GM04504 (cell line): ENCODE measurements around the gene ARID1B.

ENCODE experiments used
- DNase-seq: peaks from one replicate; pipeline ENCODE4 v3.0.0-alpha.2; 2012; ENCODE audit warnings: low read depth

ARID1B gene

DNA sequence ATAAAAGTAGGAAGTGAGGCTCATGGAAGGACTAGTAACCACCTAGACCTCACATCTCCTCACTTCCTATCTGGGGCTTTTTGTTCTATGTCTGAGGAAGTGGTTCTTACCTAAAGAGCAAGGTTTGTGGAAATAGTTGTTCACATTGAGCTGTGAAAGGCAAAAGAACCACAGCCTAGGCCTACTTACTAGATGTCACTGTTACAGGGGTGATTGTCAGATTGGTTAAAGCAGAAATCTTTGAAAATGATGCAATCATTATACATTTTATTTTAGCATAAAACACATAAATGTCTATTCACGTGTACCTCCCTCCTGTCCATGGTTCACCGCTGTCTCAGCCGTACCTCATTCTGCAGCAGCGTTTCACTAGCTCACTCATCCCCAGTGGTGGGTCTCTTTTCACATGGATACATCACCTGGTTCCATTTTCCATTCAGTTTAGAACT is 277.4 kb downstream of the ARID1B start:
- no peak for DNase-seq

DNA sequence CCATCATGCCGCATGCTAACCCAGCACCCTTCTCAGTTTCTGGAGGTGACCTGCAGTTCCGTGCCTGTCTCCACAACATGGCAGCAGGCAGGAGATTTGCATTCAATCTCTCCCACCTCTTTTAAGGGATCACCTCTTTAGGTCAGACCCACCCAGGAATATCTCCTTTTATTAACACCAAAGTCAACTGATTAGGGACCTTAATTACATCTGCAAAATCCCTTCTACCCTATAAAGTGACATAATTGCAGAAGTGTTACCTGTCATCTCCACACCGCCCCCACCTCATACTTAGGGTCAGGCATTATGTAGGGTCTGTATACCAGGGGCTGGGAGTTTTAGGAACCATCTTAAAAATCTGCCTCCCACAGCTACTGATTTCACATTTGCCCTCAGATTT is 278.7 kb downstream of the ARID1B start:
- no peak for DNase-seq

DNA sequence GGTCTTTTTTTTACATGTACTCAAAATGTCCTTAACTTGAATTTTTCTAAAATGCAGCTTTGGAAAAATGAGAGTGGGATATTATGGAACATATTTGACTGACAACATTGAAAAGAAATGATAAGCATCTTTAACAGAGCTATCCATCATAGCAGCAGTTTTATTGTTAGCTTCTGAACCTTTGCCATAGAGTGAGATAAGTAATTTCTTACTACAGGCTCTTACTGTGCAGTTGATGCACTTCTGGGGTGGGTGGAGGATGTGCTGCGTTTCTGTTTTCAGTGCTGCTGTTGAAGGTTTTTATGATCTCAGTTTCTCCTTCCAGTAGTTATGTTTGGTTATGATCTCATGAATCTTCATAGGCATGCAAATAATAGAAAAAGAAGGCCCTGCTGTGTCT is 279.1 kb downstream of the ARID1B start:
- no peak for DNase-seq

DNA sequence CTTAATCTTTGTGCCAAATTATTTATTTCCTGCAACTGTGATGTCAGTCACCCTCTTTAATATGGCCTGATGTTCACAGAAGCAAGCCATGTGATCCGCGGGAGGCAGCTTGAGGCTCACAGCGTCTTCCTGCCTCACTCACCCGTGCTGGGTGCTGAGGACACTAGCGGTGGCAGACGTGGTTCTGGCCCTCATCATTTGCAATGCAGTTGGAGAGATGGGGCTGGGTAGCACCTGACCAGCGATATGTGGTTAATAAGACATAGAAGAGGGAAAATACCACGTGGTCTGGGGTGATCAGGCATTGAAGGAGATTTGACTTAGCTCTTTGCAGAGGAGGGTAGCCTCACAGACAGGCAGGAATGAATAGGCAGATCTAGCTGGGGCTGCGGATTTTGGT is 281.4 kb downstream of the ARID1B start:
- DNase-seq = no peak

DNA sequence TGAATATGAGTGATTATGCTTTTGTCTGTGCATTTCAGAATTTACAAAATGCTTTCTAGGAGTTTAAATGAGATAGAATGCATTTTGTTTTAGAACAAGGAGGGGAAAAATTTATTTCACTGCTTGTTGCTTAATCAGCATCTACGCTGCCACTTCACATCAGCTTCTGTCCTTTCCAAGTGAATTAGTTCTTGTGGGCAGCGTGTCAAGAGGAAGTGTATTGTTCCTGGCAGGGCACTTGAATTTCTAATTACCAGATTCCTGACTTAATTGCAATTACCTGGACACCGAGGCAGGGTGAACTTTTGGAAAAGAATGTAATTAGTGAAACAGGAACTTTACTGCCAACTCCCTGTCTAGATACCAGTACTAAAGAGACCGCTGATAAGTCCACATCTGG is 282.6 kb downstream of the ARID1B start:
- DNase-seq = no peak

DNA sequence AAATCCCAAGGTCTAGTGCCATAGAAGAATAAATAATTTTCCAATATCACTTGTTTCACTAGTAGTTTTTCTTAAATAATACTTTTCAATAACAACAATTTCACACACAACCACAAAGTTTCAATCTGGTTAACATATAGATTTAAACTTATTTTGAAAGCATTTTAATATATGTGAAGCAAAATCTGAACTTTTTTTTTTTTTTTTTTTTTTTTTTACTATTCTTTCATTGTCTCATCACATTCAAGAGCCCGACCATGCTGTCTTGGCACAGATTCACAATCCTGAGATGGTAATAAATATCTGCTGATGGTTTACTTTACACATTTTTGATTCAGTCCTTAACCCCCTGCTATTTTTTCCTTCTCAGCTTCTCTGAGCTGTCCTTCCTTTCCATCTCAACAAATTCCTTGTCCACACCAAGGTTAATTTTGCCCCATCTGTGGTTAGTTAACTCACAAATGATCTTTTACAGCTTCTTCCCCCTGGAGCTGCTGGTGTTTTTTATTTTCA is 283.3 kb downstream of the ARID1B start:
- DNase-seq = no peak

DNA sequence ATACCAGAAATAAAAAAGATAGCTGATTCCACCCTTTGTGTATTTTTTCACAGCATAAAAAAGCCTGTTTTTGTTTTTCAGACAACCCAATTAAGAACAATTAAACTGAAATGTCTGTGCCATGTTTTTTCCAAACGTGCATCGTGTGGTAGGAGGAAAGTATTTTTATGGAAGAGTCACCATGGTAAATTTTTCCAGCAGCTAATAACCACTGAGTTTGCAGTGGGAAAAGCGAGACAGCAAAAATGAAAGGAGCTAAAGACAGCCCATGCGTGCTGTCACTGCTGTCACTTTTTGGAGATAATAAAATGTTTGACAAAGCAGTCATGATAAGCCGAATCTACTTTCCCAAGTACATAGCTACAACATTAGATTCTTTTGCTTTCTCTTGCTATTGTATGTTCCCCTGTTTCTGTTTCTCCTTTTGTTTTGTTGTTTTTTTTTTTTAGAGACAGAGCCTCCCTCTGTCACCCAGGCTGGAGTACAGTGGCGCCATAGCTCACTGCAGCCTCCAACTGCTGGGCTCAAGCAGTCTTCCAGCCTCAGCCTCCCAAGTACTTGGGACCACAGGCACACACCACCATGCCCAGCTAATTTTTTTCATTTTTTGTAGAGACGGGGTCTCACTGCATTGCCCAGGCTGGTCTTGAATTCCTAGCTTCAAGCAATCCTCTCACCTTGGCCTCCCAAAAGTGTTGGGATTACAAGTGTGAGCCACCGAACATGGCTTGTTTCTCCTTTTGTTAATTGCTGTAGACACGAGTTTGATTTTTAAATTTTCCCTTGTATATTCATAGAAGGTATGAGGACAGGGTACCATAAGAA is 284.8 kb downstream of the ARID1B start:
- no peak for DNase-seq

DNA sequence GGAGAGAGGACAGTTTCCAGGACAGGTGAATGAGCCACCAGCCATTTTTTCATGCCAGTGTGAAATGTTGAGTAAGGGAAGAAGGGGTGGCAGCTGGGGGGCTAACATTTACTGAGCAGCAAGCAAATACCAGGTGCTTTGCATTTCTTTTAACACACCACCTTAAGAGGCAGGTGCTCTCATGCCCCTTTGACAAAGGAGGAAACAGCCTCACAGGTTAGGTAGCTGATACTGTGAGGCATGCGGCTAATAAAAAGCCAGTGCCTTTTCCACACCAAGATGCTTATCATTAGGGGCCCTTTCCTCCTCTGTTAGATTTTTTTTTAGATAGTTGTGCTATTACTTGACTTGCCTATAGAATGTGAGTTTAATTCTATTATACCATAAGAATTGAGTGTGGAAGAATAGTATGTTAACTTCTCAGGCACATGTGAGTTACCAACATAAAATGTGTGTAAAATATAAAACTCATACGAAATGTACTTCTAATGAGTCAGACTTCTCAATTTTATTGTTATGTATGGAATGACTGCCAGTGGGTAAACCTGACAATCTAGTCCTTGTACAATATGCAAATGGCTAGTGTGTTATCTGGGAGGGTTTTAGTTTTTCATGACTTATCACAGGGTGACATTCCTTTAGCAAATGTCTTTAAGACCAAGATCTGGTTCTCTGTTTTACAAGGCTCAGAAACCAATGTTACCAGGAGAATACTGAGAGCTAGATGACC is 286.2 kb downstream of the ARID1B start:
- no peak for DNase-seq

DNA sequence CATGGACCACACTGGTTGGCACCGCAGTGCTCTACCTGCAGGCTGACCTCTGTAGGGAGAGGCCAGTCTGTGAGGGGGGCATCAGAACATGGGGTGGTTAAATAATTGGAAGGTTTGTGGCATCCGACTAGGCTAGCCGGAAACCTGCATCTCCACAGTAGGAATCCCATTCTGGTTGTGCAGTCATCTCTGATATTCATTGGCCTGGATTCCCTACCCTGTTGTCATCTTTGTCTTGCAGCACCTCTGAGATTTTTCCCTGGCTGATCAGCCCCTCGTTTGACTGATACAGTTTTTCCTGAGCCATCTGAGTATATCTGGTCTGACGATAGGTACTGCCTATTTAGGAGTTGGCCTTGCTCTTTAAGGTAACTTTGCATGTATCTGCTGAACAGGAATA is 286.7 kb downstream of the ARID1B start:
- DNase-seq = no peak

DNA sequence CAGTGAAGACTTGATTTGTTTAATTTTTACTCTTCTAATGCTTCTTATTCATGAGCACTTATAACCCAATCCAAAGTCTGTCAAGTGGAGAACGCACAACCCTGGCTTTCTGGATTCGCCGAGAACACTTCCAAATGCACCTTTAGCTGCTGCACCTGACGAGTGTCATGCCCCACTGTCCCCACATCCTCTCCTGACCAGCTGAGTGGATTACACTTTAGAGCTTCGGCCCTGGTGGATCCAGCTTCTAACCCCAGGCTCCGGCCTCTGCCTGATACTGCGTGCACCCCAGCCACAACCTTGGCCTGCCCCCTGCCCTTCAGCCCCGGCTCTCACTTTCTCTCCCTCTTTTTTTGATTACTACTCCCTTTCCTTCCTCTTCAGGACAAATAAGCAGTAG is 287.3 kb downstream of the ARID1B start:
- no peak for DNase-seq

DNA sequence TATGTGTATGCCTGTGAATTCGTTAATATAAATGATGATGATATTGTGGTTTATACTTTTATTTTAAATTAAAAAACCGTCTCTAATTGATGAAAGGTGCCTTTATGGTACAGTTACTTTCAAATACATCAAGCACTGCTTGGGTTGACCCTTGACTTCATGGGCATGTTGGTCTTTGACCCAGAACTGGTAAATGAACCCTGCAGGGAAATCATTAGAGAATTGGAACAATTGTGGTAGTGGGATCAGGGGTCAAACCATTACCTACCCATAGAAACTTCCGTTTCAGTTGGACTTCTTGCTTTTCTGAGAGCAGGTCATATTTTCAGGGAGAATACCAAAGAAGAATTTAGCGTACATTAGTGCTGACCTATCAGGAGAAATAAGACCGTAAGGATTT is 288.2 kb downstream of the ARID1B start:
- DNase-seq = no peak

DNA sequence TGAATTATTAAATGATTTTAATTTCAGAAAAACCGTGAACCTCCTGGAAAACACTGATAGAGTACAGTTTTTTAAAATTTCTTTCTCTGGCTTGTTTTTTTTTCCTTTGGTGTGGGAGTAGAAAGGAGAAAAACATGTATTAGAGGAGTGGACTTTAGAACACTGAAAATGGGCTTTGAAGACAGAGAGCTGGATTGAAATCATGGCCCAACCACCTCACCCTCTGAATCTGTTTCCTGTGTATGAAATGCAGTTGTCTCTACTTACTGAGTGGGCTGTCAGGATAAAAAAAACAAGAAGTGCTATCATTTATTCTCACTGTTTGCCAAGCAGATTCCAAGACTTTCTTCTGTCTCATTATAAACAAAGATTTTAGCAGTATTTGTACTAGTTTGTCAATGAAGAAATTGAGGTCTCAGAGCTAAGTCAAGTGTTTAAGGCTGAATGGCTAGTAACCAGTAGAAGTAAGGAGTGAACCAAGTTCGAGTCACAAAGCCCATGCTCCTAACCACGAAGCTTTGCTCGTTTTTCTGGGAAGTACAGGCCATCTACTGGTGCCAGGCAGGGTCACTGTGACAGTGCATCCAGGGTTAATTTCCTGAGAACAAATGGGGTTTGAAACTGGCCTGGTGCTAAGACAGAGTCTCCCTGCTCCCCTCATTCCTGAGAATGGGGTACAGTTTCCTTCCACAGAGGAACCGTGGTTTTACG is 289.8 kb downstream of the ARID1B start:
- DNase-seq = no peak

DNA sequence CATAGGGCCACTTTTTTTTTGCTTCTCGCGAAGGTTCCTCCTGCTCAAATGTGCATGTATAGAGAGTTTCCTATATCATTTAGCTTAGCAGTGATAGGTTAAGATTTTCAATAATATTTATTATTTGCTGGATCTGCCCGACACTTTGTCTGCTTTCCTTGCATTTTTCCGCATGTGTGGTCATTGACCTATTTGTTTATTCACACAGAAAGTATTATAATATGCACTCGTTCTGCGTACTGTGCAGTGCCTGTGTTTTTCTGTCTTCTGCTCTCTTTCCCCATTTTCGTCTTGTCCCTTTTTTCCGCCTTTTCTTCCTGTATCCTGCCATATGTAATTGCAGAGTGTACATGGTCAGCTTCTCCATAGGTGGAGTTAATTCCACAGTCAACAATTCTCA is 290.3 kb downstream of the ARID1B start:
- no peak for DNase-seq

DNA sequence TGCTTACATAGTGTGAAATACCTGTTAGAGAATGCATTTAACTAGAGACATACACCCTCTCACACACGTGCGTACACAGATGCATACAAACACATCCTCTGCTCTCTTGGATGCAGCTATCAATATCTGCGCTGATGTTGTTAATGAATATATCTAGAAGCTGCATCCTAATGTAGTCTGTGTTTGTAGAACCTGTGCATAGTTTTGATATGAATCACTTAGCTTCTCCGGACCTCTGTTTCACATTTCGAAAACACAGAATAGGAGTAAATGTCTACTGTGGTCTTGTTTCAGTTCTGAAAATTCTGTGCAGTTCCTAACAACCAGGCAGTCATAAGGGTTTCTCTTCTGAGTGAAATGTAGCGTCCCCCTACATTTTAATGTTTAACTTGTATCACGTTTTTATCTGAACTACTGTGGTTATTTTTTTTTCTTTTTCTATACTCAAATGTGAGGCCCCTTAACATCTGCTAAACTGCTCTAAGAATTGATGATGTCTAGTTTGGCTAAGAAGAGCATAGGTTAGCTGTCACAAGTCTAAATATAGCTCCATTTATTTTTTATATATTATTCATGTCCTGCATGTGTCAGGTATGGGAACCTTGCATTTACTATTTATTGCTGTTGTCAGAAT is 291.6 kb downstream of the ARID1B start:
- DNase-seq = no peak

DNA sequence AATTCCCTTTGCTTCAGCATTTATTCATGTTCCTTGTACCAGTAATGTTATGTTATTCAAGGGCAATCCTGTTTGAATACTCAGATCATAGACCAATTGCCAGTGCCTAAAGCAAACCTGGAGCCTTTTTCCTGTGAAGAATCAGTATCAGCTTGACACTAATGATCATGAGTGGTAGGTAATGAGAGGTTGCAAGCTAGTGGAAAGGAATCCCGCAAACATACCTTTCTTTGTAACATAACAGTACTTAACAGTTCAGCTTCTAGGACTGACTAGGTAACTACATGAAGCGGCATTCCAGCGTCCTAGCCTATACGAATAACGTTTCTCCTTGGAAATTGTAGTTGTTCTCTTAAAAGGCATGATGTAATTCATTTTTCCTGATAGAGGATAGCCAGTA is 292.4 kb downstream of the ARID1B start:
- DNase-seq = no peak

DNA sequence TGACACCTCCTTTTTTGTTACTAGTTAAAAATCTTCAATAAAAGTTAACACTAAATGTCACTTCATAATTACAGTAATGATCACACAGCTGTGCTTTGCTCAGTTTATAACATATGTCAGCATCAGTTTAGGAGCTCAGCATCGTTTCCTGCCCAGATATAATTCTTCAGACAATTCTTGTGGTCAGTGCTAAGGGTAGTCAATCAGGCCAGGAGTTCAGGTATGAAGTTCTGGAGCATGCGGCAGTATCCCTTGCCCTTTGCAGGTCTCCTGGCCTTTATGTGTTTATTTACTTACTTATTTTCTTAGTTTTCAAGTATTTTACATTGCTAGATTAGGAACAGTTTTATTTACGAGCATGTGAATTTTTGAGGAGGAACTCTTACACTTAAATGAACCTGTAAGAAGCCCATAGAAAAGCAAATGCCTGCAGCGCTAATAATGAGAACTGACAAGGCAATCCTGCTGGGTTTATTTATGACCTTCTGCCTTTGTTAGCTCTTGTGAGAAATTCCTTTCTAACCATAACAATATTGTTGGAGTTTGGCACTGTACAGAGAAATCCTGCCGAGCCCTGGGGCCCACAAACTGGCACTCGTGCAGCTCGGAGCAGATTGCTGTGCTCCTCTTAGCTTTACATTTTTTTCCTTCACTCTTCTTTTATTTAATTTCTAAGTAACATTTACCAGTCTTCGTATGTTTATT is 293.4 kb downstream of the ARID1B start:
- no peak for DNase-seq

DNA sequence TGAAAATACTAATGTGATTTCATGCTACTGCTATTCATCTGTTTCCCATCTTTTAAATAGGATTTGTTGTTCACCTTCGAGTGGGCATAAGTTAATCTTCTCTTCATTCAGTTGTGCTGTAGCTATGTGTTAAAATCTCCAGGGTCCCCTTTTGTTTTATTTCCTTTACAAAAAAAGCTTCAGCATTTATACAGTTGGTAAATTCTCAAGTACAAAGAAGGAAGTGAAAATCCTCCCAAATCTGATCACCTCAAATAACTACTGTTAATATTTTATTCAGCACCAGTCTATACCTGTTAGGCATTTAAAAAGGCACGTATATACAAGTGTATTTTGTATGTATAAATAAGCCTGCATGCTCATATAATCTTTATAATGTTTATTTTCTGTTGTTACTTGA is 294.9 kb downstream of the ARID1B start:
- no peak for DNase-seq

DNA sequence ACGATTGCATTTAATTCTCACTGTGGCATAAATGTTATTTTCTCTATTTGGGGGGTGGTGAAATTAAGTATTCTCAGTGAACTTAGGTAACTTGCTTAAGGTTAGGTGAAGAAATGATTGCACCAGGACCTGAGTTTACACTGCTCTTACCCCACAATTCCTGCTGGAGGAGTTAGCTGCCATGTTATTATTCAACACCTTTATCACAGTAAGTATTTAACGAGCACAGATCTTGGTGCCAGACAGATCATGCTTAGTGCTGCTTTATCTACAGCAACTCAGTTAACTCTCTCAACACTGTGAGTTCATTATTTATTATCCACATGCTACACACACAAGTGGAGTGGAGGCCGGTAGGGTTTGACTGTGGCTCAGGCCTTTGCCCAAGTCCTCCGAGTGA is 296.4 kb downstream of the ARID1B start:
- no peak for DNase-seq

DNA sequence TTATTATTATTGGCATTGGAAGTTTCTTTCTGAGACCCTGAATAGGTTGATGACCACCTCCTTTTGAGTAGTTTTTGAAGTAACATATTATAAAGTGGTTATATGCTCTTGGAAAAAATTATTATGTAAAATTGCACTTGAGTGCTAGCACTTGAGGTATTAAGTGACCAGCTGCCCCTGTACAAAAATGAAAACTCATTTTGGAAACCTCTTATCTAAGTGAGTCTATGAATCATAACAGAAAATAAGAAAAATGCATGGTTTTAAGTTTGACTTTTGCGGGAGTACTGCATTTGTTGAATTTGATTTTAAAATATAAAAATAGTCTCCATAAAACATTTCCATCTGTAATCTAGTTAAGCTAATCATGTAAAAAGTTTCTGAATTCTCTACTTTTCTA is 297.8 kb downstream of the ARID1B start:
- no peak for DNase-seq

DNA sequence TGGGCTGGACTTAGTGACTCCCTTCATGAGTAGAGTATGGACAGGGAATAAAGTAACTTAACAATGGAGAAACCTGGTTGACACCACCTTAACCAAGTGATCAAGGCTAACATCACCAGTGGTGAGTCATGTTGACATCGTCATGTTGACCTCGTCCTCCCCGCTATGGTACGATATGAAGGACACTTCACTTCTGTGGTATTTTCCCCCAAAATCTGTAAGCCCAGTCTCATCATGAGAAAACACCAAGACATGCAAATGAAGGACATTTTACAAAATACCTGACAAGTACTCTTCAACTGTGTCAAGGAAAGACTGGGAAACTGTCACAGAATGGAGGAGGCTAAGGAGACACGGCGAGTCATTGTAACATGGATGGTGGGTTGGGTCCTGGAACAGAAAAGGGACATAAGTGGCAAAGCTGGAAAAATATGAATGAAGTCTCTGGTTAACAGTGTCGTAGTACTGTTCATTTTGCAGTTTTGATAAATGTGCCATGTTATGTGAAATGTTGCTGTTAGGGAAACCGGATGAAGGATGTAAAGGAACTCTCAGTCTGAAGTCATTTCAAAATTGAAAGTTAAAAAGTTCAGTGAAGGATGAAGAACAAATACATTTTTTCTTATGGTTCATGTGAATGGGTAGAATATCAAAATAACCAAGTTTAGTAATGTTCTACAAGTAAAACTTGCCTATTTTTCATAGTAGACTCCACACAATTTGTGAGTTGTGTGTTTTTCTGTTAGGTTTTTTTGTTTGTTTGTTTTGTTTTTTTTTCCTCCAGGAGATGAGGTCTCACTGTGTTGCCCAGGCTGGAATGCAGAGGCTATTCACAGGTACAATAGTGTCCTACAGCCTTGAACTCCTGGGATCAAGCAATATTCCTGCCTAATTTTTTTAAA is 298.6 kb downstream of the ARID1B start:
- DNase-seq = no peak

DNA sequence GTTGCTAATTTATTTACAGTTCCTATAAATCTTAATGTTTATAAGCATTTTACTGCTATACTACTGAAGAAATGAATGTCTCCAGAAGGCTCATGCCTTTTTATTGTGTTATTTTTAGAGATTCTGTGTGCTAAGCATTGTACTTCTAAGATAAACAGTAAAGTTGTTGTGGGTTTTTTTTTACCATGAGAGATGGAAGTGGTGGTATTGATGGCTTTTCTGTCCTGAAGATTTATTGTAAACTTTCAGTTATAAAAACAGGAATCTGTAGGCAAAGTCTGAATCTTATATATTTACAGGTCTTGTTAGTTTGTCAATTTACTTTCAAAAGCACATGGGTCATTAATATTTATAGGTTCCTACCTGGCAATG is 299.3 kb downstream of the ARID1B start:
- no peak for DNase-seq
